ENCODE data around the gene GMCL2.
"Not testable (repeated sequence)": the region's sequence is repeated elsewhere in the genome, so short reads cannot be mapped to it uniquely, and the experiment has no call there.

GMCL2 gene

DNA sequence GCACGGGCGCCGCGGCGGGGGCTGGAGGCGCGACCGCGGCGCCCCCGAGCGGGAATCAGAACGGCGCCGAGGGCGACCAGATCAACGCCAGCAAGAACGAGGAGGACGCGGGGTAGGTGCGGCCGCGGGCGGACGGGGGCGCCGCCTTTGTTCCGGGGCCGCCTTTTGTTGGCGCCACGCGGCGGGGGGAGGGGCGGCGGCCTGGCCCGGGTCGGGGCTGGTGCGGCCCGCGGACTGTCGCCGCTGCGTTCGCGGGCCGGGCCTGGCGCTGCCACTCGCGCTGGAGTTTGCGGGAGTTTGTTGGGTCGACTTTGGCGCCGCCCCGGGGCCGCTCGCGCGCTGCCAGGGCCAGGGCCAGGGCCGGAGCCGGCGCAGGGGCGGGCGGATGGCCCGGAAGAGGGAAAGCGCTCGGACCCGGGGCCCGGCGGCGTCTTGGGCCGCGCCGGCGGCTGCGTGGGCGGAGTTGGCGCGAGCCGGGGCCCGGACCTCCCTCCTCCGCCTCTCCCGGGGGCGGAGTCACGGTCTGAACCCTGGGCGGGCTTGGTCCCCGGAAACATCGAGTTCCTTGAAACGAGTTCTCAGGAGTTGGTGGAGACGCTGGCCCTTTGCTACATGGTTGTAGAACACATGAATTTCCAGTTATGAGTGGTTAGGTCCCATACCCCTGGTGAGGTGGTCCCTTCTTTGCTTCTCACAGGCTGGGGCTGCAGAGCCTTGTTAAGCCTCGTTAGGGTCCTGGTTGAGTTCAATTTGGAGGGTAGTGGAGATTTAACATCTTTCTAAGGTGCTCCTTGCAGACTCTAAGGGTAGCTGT is 18.0 kb upstream of the GMCL2 start:
- no peak for DNase-seq

DNA sequence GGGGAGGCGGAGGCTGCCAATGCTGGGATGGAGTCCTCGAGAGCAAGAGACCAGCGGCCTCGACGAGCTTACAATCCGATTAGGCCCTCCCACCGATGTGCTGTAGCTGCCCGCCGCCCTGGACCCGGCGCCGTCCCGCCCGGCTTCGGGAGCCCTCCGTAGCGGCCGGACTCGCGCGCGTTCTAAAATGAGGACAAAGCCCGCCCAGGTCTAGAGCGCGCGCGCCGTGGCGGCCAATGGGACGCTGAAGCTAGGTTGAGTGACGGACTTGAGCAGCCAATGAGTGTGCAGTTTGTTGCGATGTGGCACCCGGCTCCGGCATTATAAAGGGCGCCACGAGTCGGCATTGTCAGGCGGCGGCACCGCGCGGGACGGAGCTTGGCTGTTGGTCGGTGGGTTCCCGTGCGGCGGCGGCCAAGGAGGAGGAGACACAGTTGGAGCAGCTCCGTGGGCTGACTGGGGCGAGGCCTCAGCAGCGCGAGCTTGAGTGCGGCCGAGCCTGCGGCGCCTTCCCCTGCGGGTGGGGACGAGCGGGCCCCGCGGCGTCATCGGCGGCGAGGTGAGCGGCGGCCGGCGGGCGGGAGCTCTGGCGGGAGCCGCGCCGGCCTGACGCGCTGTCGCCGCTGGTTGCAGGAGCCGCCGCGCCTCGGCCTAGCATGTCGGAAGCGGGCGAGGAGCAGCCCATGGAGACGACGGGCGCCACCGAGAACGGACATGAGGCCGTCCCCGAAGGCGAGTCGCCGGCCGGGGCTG is 17.2 kb upstream of the GMCL2 start, which contains the start of gene HNRNPAB:
TSS of gene HNRNPAB (plus strand) at position 352 of the 753 bp plus-strand sequence. CDS start at position 657, 305 bp downstream.
- DNase-seq, result peak; percentile 89

DNA sequence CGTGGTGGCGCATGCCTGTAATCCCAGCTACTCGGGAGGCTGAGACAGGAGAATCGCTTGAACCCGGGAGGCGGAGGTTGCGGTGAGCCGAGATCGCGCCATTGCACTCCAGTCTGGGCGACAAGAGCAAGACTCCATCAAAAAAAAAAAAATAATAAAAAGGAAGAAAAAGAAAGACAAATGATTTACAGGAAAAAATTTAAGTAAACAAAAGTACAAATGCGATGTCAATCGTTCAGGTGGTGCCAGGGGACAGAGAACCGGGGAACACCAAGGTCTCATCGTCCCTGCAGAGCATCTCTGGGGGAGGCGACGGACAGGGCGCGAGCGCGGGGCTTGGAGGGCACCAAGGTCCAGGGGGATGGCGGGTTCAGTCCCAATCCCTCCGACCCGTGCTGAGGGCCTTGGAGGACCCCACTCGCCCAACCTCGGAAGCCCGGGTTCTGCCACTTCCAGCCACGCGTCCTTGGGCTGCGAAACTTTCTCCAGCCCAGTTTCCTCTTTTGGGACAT is 16.6 kb upstream of the GMCL2 start:
- no peak for DNase-seq

DNA sequence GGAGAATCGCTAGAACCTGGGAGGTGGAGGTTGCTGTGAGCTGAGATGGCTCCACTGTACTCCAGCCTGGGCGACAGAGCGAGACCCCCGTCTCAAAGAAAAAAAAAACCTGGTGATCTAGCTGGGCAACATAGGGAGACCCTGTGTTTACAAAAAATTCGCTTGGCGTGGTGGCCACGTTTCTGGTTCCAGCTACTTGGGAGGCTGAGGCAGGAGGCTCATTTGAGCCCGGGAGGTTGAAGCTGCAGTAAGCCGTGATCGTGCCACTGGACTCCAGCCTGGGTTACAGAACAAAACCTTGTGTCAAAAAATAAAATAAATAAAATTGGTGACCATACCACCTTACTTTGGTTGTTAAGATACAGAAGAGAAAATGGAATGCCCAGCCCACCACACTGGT is 15.4 kb upstream of the GMCL2 start:
- DNase-seq, result no peak

DNA sequence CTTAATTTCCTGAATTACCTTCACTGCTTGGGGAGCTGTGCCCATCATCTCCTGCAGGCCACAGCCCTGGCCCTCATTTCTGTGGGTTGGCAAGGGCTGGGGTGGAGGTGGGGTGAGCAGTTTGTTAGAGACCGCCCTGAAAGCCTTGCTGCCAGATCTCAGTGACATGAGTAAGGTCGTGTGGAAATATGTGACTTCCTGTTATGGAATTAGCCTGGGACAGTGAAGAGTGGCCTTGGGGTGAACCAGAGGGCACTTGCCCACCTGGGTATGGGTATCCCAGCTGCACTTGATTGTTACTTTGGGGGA is 14.7 kb upstream of the GMCL2 start:
- DNase-seq, result no peak

DNA sequence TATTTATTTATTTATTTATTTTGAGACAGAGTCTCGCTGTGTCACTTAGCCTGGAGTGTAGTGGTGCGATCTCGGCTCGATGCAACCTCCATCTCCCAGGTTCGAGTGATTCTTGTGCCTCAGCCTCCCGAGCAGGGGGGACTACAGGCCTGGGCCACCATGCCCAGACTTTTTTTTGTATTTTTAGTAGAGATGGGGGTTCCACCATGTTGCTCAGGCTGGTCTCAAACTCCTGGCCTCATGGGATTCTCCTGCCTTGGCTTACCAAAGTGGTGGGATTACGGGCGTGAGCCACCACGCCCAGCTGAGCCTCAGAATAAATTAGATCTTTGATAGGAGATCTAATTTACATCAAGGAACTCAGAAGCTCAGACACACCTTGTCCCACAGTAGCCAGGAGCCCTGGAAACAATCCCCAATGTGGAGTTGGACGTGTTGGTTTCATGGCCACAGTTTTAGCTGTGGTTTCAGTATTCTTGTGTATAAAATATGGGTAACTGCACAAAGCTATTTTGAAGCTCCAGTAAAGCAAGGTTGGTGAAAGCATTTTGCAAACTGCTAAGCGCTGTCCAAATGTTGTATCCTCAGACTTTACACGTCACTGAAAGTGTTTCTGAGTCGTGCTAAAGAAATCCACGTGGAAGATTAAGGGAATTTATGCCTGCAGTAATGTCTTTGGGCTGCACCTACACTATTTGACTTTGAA is 14.2 kb upstream of the GMCL2 start:
- DNase-seq, result no peak

DNA sequence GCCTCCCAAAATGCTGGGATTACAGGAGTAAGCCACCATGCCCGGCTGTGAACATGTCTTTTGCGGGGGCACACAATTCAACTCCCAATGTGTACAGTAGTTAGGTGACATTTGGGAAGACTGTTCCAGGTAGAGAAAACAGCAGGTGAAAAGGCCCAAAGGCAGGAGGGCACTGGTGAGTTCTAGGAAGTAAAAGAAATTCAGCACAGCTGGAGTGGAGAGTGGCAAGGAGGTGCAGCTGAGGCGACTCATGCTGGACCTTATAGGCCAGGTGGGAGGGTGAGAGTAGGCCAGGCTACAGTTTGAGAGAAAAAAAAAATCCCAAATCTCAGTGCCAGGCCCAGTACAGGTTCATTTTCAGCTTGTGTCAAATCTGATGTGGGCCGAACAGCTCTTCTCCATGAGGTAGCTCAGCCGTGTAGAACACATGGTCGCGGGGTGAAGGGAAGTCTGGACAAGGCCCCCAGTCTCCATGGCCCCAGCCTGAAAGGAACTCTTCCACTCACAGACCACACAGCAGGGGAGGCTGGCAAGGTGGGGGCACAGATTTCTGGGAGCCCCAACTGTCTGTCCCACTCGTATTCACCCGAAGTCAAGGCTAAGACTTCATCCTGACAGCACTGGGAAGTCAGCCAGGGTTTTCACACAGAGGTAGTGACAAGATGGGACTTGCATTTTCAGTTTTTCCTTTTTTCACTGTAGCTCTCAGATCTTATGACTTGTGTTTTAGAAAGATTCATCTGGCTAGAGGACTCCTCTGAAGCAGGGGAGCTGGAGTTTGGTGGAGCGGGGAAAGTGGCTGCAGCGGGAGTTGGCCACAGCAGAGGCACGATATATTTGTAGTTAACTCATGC is 12.6 kb upstream of the GMCL2 start:
- DNase-seq, result peak; percentile 29

DNA sequence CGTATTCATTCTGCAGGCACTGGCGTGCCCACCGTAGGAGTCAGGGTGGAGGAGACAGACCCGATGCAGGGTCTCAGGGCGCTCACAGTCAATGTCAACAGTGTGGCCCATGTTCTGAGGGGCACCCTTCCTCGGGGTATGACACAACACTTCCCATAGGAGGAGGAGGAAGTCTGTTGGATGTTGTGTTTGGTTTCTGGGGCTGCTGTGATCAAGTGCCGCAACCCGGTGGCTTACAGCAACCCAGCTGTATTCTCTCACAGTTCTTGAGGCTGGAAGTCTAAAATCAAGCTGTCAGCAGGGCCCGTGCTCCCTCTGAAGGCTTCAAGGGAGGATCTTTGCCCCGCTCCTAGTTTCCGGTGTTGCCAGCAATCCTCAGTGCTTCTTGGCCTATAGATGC is 11.5 kb upstream of the GMCL2 start:
- DNase-seq, result no peak

DNA sequence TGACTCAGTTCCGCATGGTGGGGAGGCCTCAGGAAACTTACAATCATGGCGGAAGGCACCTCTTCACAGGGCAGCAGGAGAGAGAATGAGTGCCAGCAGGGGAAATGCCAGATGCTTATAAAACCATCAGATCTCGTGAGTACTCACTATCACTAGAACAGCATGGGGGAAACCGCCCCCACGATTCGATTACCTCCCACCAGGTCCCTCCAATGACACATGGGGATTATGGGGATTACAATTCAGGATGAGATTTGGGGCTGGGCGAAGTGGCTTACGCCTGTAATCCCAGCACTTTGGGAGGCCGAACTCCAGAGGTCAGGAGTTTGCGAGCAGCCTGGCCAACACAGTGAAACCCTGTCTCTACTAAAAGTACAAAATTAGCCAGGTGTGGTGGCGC is 11.0 kb upstream of the GMCL2 start:
- not testable (repeated sequence) for DNase-seq

DNA sequence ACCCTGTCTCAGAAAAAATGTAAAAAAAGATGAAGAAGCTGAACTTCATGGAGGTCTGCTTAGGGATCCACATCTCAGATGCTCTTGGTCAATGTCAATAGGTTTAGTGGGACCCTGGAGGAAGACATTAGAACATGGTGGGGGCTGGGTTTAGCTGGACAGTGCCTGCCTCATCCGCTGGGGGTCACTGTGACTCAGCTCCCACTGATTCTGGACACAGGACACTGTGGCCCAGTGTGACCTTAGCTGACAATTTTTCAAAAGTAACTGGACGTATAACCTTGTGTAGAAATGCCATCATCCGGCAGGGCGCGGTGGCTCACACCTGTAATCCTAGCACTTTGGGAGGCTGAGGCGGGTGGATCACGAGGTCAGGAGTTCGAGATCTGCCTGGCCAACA is 9.8 kb upstream of the GMCL2 start:
- DNase-seq, result no peak

DNA sequence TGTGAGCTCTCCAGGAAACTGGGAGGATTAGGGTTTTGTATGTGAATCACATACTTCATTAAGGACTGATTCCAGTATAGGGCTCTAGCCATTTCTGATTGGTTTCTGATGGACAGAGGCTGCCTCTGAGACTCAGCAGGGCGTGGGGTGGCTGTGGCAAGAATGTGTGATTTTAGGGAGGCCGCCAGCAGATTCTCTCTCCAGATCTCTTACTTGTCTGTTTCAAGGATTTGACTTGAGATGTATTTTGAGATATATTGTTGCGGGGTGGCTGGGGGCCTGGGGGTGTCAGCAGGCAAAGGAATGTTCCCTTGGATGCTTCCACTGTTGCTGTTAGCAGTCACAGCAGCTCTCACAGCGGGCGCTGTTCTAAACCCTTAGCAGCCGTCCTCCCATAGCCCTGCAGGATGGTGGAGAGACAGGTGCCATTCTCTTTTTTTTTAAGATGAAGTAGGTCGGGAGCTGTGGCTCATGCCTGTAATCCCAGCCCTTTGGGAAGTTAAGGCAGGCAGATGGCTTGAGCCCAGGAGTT is 9.2 kb upstream of the GMCL2 start:
- no peak for DNase-seq

DNA sequence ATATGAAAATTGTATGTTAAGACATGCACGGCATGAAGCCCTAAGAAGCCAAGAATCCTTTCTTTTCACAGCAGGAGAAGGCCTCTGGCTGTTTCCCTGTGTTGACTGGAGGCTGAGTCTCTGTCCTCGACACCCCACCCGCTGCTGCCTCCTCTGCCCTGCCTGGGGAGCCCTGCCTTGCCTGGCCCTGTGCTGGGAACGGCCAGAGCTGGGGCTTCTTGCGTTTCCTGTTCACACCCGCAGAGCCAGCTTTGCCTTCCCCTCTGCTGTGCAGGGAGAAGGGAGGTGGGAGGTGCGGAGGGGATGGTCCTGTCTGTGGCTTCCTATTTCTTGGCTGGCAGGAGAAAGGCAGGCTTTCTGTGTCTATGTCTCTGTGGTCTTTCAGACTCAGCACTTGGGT is 6.9 kb upstream of the GMCL2 start:
- no peak for DNase-seq

DNA sequence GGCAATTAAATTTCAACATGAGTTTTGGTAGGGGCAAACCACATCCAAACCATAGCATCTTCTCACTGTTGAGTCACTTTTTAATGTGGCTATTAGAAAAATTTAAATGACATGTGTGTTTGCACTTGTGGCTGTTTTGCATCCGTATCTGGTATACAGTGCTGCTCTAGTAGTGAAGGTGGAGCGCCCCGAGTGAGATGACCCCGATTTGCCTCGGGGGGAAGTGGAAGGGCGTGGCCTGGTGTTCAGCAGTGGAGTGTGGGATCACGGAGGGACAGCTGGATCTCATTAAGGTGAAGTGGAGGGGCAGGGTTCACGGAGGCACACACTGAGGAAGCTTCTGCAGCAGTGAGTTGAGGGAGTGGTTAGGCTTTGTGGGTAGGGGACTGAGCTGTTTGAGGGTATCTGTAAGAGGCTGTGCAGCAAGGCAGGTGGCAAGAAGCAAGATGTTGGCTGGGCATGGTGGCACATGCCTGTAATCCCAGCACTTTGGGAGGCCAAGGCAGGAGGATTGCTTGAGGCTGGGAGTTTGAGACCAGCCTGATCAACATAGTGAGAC is 6.2 kb upstream of the GMCL2 start:
- no peak for DNase-seq

DNA sequence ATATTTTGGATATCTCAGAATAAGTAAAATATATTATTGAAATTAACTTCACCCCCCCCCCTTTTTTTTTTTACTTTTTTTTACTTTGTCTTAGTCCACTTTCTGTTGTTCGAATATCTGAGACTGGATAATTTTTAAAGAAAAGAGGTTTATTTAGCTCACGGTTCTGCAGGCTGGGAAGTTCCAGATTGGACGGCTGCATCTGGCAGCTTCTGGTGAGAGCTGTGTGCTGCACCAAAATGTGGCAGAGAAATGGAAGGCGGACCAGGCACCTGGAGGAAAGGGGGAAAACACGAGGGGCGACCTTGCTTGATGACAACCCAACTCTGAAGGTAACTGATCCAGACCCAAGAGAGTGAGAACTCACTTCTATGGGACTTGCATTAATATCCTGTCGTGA is 5.6 kb upstream of the GMCL2 start:
- no peak for DNase-seq

DNA sequence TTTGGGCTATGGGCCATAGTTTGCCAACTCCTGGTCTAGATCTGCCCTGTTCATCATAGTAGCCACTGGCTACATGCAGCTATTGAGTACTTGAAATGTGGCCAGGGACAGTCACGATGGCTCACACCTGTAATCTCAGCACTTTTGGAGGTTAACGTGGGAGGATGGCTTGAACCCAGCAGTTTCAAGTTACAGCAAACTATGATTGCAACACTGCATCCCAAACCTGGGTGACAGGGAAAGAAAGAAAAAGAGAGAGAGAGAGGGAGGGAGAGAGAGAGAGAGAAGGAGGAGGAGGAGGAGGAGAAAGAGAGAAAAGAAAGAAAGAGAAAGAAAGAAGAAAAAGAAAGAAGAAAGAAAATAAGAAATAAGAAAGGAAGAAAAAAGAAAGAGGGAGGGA is 5.1 kb upstream of the GMCL2 start:
- no peak for DNase-seq

DNA sequence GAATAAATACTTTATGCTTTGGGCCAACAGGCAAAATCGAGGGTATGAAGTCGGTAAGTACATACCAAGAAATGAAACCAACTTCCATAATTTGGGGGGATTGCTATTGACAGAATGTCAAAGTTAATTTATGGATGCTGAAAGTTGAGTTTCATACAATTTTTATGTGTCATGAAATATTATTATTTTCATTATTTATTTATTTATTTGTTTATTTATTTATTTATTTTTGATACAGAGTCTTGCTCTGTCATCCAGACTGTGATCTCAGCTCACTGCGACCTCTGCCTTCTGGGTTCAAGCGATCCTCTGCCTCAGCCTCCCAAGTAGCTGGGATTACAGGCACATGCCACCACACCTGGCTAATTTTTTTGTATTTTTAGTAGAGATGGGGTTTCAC is 4.5 kb upstream of the GMCL2 start:
- no peak for DNase-seq

DNA sequence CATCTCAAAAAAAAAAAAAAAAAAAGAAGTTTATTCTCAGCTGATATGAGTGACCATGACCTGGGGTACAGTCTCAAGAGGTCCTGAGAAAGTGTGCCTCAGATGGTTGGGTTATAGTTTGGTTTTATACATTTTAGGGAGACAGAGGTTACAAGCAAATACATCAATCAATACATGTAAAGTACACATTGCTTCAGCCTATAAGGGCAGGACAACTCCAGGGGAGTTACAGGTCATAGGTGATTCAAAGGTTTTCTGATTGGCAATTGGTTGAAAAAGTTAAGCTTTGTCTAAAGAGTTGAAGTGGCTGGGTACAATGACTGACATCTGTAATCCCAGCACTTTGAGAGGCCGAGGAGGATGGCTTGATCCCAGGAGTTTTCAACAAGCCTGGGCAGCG is 2.3 kb upstream of the GMCL2 start:
- DNase-seq, result no peak

DNA sequence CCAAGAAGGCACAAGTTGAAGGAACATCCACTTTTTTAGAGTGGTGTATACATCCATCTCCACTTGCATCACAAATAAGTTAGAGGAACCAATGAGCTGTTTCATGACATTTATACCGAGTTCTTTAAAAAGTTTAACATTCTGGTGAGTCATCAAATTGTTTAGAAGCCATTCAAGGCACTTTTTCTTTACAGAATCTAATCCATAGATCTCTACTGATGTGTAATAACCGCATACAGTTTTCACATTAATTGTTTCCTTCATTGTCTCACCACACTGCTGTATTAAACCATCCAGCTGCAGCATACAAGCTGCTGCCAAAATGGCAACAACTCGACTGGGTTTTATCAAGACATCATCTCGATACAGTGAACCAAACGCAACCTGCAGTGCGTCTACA is 744 bp downstream of the GMCL2 start:
- no peak for DNase-seq

DNA sequence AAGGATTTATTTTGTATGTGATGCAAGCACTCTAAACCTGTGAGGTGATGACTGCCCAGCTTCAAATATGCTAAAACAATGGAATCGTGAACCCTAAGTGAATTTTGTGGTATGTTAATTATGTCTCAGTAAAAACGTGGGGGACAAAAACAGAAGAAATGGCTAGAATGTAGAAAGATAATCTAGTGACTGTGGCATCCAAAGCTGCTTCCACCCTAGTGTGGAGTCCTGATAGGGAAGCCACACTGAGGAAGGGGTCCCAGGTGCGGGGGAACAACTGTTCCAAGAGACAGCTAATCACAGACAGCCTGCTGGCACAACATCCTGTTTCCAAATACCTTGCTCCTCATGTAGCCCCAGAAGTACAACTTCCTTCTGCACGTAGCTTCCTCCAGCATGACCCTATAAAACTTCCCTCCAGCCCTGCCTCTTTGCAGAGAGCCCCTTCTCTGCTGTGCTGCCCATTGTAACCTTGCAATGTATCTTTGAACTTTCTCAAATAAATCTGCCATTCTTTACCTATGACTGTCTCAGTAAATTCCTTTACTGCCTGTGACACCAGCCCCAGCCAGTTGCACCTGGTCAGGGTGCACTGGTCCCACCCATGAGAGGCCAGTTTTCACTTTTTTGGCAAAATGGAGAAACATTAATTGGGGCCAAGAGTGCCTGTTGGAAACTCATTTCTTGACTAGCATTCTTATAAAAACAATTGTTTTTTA is 4.9 kb downstream of the GMCL2 start:
- DNase-seq, result no peak

DNA sequence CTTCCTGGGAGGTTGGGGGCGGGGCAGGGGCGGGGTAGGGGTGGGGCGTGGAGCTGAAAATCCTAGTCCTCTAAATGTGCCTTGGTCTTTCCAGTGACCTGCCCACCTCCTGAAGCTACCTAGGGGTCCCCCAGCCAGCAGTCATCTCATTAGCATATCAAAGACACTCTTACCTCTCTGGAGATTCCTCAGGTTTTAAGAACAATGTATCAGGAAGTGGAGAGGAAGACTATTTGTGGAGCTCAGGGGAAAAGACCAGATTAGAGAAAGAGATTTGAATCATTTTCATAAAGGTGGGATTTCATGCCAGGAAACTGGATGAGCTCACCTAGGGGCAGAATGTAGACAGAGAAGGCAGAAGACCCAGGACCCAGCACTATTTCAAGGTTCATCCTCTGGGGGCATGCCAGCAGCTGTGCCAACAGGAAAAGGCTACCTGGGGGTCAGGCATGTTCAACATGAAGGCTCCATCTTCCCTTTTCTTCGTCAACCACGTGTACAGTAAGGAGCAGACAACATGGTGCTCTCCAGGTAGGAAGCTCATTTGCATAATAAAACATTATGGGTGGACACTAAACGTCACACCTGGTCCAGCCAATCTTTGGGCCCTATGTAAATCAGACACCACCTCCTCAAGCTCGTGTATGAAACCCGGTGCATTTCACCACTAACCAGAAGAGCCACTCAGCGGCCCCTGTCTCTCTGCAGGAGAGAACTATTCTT is 6.9 kb downstream of the GMCL2 start:
- DNase-seq, result no peak

DNA sequence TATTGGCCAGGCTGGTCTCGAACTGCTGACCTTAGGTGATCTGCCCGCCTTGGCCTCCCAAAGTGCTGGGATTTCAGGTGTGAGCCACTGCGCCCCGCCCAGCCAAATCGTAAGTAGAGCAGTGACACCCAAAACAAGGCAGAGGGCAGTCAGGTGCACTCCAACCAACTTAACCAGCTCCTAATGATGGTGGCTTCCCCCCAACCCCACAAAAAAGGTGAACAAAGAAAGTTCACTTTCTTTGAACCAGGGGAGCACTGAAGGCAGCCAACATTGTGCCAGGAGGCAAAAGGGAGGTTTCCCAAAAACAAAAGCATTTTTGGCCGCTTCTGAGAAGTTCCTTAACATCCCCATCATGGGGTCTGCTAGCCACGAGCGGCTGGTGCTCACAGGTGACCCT is 9.6 kb downstream of the GMCL2 start:
- no peak for DNase-seq

Measured in NCI-H1694 (cell line).